Fibroblast of lung (primary cell): Measurements from ENCODE around the gene FMN1.

ENCODE experiments used
- CTCF ChIP-seq, 2 donors: IDR thresholded peaks in 1 of 2; conservative IDR thresholded peaks in 1 of 2; 1 replicate in 1 of 2; 2 replicates in 1 of 2; pipeline ENCODE4 v1.5.1; 2011 to 2012; ENCODE audit warnings: low read length in 2 of 2, control low read depth in 1 of 2, inconsistent platforms in 1 of 2, low read depth in 1 of 2, mild to moderate bottlenecking in 1 of 2
- EZH2 ChIP-seq: IDR thresholded peaks from 2 replicates; pipeline ENCODE4 v1.5.1; 2012; ENCODE audit warnings: low read length, control low read depth, mild to moderate bottlenecking; ENCODE audit errors: missing control alignments

GRCh38 chr15:32856753-32857152, 337.8 kb downstream of the FMN1 start:
- TF ChIP-seq CTCF (conservative IDR thresholded peaks at IDR 0.05 in 1 of 2, IDR thresholded peaks at IDR 0.05 in 1 of 2; ENCODE audit: low read depth in 1 of 2, low read length in 2 of 2) (no peak), EZH2 (no peak)
